KMS-11 (cell line): ENCODE measurements around the gene VPS51.

Source experiments
- H2AFZ ChIP-seq: fragments of 200-600 bp; sonication (generic); 2 replicates; pipeline ENCODE4 v1.6.1; 2016; ENCODE audit warnings: antibody characterized with exemption, mixed run types, low read depth
- H3K27ac ChIP-seq: fragments of 200-600 bp; sonication (generic); 2 replicates; pipeline ENCODE4 v1.6.1; 2016; ENCODE audit warnings: mild to moderate bottlenecking, mixed run types
- H3K27me3 ChIP-seq: fragments of 200-600 bp; sonication (generic); 2 replicates; pipeline ENCODE4 v1.6.1; 2017; ENCODE audit warnings: mild to moderate bottlenecking, low read depth, mixed run types, moderate library complexity; ENCODE audit not compliant: insufficient read depth
- H3K36me3 ChIP-seq: fragments of 200-600 bp; sonication (generic); 2 replicates; pipeline ENCODE4 v1.6.1; 2017; ENCODE audit warnings: mild to moderate bottlenecking, mixed run types; ENCODE audit not compliant: insufficient read depth
- H3K4me1 ChIP-seq: fragments of 200-600 bp; sonication (generic); 2 replicates; pipeline ENCODE4 v1.6.1; 2016; ENCODE audit warnings: mild to moderate bottlenecking, low read depth, mixed run types; ENCODE audit not compliant: poor library complexity, severe bottlenecking
- H3K4me2 ChIP-seq: fragments of 200-600 bp; sonication (generic); 2 replicates; pipeline ENCODE4 v1.7.0; 2016; ENCODE audit warnings: mild to moderate bottlenecking, mixed run types
- H3K4me3 ChIP-seq: fragments of 200-600 bp; sonication (generic); IDR thresholded peaks from 2 replicates; pipeline ENCODE4 v1.6.1; 2017; ENCODE audit warnings: low read depth, low read length, mixed read lengths; ENCODE audit not compliant: insufficient read depth
- H3K79me2 ChIP-seq: fragments of 200-600 bp; sonication (generic); 2 replicates; pipeline ENCODE4 v1.6.1; 2016; ENCODE audit warnings: low read depth, mixed run types; ENCODE audit not compliant: insufficient read depth
- H3K9ac ChIP-seq: fragments of 200-600 bp; sonication (generic); 2 replicates; pipeline ENCODE4 v1.6.1; 2016; ENCODE audit warnings: mild to moderate bottlenecking, mixed run types
- H4K20me1 ChIP-seq: fragments of 200-600 bp; sonication (generic); 2 replicates; pipeline ENCODE4 v1.6.1; 2016; ENCODE audit warnings: mild to moderate bottlenecking, mixed run types; ENCODE audit not compliant: insufficient read depth
- CTCF ChIP-seq: fragments of 200-600 bp; sonication (generic); conservative IDR thresholded peaks from 2 replicates; pipeline ENCODE4 v1.6.1; 2017; ENCODE audit warnings: low read depth, mild to moderate bottlenecking, antibody characterized with exemption, low read length, moderate library complexity, mixed read lengths

VPS51 gene

GRCh38 chr11:65102142-65103095, 6.4 kb downstream of the VPS51 start:
- peaks cover 24% of the 10 kb centered on the region; the same call in 1 of the 2 replicates for H3K79me2 ChIP-seq
- no peak overlapping the region for H3K27ac ChIP-seq
- no peak overlapping the region for H2AFZ ChIP-seq
- H3K4me1 ChIP-seq: peaks cover 27% of the 10 kb centered on the region
- no peaks in the 10 kb centered on the region for H3K36me3 ChIP-seq
- H3K4me3 ChIP-seq: no peak overlapping the region
- no peaks in the 10 kb centered on the region for H3K27me3 ChIP-seq
- no peak for TF ChIP-seq CTCF
- no peak overlapping the region for H3K9ac ChIP-seq
- no peak overlapping the region for H3K4me2 ChIP-seq
- no peaks in the 10 kb centered on the region for H4K20me1 ChIP-seq

- Histone ChIP-seq H3K27ac (no peak overlapping the region), H3K27me3 (no peaks in the 10 kb centered on the region), H2AFZ (no peak overlapping the region), H3K4me1 (peaks cover 18% of the 10 kb centered on the region), H3K79me2 (peaks cover 16% of the 10 kb centered on the region; the same call in 1 of the 2 replicates), H3K4me2 (no peak overlapping the region), H4K20me1 (no peaks in the 10 kb centered on the region), H3K9ac (no peak overlapping the region), H3K4me3 (no peak overlapping the region), H3K36me3 (no peaks in the 10 kb centered on the region)
- TF ChIP-seq CTCF: no peak
Observed at GRCh38 chr11:65103476-65103875, 7.5 kb downstream of the VPS51 start.

- Histone ChIP-seq H2AFZ (no peak overlapping the region), H3K4me3 (no peak overlapping the region), H3K27ac (no peak overlapping the region), H3K36me3 (no peaks in the 10 kb centered on the region), H3K4me1 (peaks cover 14% of the 10 kb centered on the region), H3K9ac (no peak overlapping the region), H4K20me1 (no peaks in the 10 kb centered on the region), H3K79me2 (peaks cover 5% of the 10 kb centered on the region; the same call in 1 of the 2 replicates), H3K27me3 (no peaks in the 10 kb centered on the region), H3K4me2 (no peak overlapping the region)
- TF ChIP-seq CTCF: no peak
Observed at GRCh38 chr11:65104628-65105027, 8.6 kb downstream of the VPS51 start.

GRCh38 chr11:65107078-65107477, 11.1 kb downstream of the VPS51 start:
- Histone ChIP-seq H3K27ac (no peak overlapping the region), H3K4me2 (no peak overlapping the region), H3K27me3 (no peaks in the 10 kb centered on the region), H3K9ac (no peak overlapping the region), H4K20me1 (no peaks in the 10 kb centered on the region), H3K4me1 (peaks cover 32% of the 10 kb centered on the region), H2AFZ (no peak overlapping the region), H3K79me2 (no peaks in the 10 kb centered on the region), H3K4me3 (no peak overlapping the region), H3K36me3 (no peaks in the 10 kb centered on the region)
- TF ChIP-seq CTCF: no peak
